Measurements from ENCODE around the gene SFXN3.

Gene SFXN3

GRCh38 chr10:101087376-101087775 is 56.3 kb downstream of the SFXN3 start:
- Histone ChIP-seq H3K4me3 (no peak overlapping the region), H3K27ac (no peak overlapping the region), H3K9me3 (no peaks in the 10 kb centered on the region), H3K27me3 (peaks cover 0 to 89% of the 10 kb centered on the region in 2 donors), H3K4me1 (no peaks in the 10 kb centered on the region), H3K36me3 (no peaks in the 10 kb centered on the region)
- intact Hi-C loops (cut with DNase I; ENCODE audit: low total_unique reads) = no loop called here
- TF ChIP-seq CTCF (IDR thresholded peaks at IDR 0.05) = no peak
- DNase-seq = no peak

GRCh38 chr10:101087965-101088364 is 56.9 kb downstream of the SFXN3 start:
- H3K4me1 ChIP-seq = no peaks in the 10 kb centered on the region
- no peak for DNase-seq
- no peak overlapping the region for H3K27ac ChIP-seq
- no peaks in the 10 kb centered on the region for H3K9me3 ChIP-seq
- intact Hi-C loops (cut with DNase I; ENCODE audit: low total_unique reads) = no loop called here
- TF ChIP-seq CTCF (IDR thresholded peaks at IDR 0.05) = no peak
- peaks cover 0 to 89% of the 10 kb centered on the region in 2 donors for H3K27me3 ChIP-seq
- H3K4me3 ChIP-seq = no peak overlapping the region
- no peaks in the 10 kb centered on the region for H3K36me3 ChIP-seq

GRCh38 chr10:101089520-101090299 is 58.7 kb downstream of the SFXN3 start:
- DNase-seq = no peak

GRCh38 chr10:101090597-101090996 is 59.6 kb downstream of the SFXN3 start:
- Histone ChIP-seq H3K27me3 (peaks cover 0 to 88% of the 10 kb centered on the region in 2 donors), H3K27ac (no peak overlapping the region), H3K4me3 (no peak overlapping the region), H3K9me3 (no peaks in the 10 kb centered on the region), H3K36me3 (no peaks in the 10 kb centered on the region), H3K4me1 (no peaks in the 10 kb centered on the region)
- no peak for TF ChIP-seq CTCF (IDR thresholded peaks at IDR 0.05)
- DNase-seq = no peak
- intact Hi-C loops (cut with DNase I; ENCODE audit: low total_unique reads) = no loop called here

More at GRCh38 chr10:101089520-101090299, 58.7 kb downstream of the SFXN3 start:
- Histone ChIP-seq H3K36me3 (no peaks in the 10 kb centered on the region), H3K27ac (no peak overlapping the region), H3K9me3 (no peaks in the 10 kb centered on the region), H3K27me3 (peaks cover 0 to 88% of the 10 kb centered on the region in 2 donors), H3K4me3 (no peak overlapping the region), H3K4me1 (no peaks in the 10 kb centered on the region)
- no peak for TF ChIP-seq CTCF (IDR thresholded peaks at IDR 0.05)
- intact Hi-C loops (cut with DNase I; ENCODE audit: low total_unique reads) = no loop called here

Data from tibial artery (tissue), 4 donors.